Measurements from ENCODE around the gene PPP3CA.

Gene PPP3CA

DNA sequence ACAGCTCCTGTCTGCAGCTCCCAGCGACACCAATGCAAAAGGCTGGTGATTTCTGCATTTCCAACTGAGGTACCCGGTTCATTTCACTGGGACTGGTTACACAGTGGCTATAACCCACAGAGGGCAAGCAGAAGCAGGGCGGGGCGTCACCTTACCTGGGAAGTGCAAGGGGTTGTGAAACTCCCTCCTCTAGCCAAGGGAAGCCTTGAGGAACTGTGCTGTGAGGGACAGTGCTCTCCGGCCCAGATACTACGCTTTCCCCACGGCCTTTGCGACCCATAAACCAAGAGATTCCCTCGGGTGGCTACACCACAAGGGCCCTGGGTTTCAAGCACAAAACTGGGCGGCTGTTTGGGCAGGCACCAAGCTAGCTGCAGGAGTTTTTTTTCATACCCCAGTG is 218.9 kb downstream of the PPP3CA start:
- TF ChIP-seq, protein P1, sequence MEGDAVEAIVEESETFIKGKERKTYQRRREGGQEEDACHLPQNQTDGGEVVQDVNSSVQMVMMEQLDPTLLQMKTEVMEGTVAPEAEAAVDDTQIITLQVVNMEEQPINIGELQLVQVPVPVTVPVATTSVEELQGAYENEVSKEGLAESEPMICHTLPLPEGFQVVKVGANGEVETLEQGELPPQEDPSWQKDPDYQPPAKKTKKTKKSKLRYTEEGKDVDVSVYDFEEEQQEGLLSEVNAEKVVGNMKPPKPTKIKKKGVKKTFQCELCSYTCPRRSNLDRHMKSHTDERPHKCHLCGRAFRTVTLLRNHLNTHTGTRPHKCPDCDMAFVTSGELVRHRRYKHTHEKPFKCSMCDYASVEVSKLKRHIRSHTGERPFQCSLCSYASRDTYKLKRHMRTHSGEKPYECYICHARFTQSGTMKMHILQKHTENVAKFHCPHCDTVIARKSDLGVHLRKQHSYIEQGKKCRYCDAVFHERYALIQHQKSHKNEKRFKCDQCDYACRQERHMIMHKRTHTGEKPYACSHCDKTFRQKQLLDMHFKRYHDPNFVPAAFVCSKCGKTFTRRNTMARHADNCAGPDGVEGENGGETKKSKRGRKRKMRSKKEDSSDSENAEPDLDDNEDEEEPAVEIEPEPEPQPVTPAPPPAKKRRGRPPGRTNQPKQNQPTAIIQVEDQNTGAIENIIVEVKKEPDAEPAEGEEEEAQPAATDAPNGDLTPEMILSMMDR (conservative IDR thresholded peaks at IDR 0.05; ENCODE audit: low read depth, low read length) = no peak

DNA sequence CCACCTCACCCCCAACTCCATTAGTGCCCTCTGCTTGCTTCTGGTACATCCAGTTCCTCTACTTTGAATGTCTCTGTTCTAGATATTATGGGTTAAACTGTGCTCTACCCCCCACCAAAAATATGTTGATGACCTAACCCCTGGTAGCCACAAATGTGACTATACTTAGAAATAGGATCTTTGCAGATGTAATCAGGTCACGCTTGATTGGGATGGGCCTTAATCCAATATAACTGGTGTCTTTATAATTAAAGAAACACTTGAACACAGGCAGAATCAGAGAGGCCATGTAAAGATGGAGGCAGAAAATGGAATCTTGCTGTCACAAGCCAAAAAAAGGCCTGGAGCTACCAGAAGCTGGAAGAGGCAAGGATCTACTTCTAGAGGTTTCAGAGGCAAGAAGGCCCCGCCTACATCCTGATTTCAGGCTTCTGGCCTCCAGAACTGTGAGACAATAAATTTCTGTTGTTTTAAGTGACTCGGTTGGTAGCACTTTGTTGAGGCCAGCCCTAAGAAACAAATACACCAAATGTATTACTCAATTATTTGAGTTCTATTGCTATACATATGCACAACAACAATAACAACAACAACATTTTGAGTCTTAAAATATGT is 220.0 kb downstream of the PPP3CA start:
- no peak overlapping the region for H3K4me3 ChIP-seq (ENCODE audit: low read depth, low read length)
- no peak for DNase-seq (ENCODE audit: low read depth)
- TF ChIP-seq, protein P1 (conservative IDR thresholded peaks at IDR 0.05; ENCODE audit: low read depth, low read length) = no peak

More for the DNA sequence above, 218.9 kb downstream of the PPP3CA start:
- DNase-seq (ENCODE audit: low read depth) = no peak
- no peak overlapping the region for H3K4me3 ChIP-seq (ENCODE audit: low read depth, low read length)

DNA sequence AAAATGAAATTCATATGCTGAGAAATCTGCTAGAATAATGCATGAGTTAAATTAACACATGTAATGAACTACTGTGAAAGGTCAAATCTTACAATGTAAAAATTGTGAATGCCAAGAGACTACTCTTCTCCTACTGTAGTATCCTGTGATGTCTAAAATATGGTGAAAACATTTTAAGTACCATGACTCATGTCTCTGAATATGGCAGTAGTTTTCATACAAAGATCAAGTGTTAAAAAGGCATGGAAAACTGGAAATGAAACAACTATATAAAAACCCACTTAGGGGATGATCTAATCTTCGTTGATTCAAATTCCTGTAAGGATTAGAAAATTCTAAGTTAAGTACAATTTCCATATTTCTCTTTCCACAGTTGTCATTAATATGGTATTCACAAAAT is 221.3 kb downstream of the PPP3CA start:
- TF ChIP-seq, protein P1 (conservative IDR thresholded peaks at IDR 0.05; ENCODE audit: low read depth, low read length) = no peak
- DNase-seq (ENCODE audit: low read depth) = peak; percentile 41
- no peak overlapping the region for H3K4me3 ChIP-seq (ENCODE audit: low read depth, low read length)

DNA sequence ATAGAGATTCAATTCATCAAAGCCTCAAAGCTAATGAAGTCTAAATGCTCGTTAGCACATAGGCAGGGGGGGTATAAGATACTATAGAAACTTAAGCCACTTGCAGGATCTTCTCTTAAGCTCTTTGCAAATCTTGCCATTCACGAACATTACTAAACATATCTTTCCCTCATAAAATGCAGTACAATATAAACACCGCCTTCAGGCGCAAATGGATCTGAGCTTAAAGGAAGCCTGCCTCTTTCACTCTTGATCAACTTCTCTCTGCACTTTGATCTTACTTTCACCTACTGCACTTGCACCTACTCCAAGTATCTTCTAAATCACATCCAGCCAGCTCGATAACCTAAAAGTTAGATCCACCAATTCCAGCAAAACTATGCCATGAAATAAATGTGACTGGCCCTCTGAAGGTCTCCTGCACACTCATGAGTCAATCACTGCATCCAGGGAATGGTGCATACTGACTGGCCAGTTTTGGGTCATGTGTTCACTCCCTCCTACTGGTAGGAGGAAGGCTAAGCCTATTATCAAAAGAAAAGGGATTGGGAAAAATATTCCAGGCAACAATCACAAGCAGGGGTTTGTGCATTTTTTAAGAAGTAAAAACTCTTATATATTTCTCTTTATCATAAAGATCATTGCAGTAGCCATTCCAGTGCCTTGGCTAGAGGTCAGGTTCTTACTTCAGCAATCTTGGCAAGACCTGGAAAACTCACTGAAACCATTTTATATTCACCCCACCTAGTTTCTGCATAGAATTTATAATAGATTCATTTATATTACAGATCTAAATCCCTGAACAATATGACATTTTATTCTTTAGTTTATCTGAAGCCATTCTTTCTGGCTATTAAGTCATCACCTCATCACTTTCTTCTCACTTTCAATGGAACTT is 222.0 kb downstream of the PPP3CA start:
- no peak for DNase-seq (ENCODE audit: low read depth)
- TF ChIP-seq, protein P1 (conservative IDR thresholded peaks at IDR 0.05; ENCODE audit: low read depth, low read length) = no peak
- no peak overlapping the region for H3K4me3 ChIP-seq (ENCODE audit: low read depth, low read length)

DNA sequence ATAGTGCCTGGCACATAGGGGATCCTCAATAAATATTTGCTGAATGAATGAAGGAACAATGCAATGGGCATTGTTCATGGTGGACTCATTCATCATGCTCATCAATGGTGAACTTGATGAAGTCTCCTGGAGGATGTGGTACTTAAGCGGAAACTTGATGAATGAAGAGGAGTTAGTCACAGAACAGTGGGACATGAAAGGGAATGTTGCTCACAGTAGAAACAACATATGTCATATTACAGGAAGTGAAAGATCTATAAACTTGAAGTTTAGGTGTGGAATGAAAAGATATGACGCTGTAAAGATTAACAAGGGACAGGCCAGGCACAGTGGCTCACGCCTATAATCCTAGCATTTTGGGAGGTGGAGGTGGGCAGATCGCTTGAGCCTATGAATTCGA is 224.1 kb downstream of the PPP3CA start:
- no peak overlapping the region for H3K4me3 ChIP-seq (ENCODE audit: low read depth, low read length)
- TF ChIP-seq, protein P1 (conservative IDR thresholded peaks at IDR 0.05; ENCODE audit: low read depth, low read length) = no peak
- DNase-seq (ENCODE audit: low read depth) = no peak

DNA sequence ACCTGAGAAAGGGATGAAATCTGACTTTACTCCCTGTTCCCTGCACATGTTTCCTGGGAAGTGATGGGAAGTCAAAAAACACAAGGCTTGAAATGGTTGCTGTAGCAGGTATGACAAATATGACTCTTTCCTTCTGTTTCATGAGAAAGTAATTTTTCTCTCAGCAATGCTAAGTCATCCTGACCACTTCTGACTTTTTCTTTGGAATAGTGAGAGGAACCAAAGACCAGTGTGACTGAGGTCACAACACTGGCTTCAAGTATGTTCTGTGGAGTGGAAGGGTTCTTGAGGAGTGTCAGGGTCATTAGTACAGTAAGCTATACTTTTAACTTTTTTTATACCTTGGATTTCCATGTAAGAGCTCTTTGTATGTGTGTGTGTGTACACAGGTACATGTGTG is 225.3 kb downstream of the PPP3CA start:
- no peak for DNase-seq (ENCODE audit: low read depth)
- TF ChIP-seq, protein P1 (conservative IDR thresholded peaks at IDR 0.05; ENCODE audit: low read depth, low read length) = no peak
- no peak overlapping the region for H3K4me3 ChIP-seq (ENCODE audit: low read depth, low read length)

All from choroid plexus epithelial cell (primary cell).